ENCODE measurements around the gene TMEM121.
A peak's percentile ranks its signal among the peaks of the same experiment; 100 is the strongest.

DNA sequence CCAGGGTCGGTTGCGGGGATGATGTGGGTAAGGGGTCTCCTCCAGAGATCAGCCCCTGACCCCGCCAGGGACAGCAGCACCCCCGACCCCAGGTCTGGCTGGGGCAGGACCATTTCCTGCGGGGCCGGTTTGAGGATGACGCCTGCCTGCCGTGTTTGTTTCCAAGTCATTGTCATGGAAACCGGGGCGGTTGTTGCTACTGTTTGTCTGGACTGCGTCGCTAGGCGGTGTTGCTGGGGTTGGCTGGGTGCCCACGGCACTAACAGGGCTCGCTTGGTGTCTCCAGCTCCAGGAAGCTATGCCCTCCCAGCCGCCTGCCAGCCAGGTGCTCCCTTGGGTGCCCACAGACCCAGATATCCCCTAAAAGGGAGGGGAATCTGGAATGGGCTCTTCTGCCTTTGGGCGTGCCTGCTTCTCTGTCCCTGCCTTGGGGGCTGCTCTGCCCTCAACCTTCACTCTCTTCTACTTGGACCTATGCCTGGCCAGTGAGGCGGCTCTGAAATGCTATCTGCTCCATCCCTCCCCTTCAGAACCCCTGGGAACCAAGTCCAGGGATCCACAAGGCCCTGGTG, 44.4 kb upstream of the TMEM121 start:
- TF ChIP-seq, protein P1, sequence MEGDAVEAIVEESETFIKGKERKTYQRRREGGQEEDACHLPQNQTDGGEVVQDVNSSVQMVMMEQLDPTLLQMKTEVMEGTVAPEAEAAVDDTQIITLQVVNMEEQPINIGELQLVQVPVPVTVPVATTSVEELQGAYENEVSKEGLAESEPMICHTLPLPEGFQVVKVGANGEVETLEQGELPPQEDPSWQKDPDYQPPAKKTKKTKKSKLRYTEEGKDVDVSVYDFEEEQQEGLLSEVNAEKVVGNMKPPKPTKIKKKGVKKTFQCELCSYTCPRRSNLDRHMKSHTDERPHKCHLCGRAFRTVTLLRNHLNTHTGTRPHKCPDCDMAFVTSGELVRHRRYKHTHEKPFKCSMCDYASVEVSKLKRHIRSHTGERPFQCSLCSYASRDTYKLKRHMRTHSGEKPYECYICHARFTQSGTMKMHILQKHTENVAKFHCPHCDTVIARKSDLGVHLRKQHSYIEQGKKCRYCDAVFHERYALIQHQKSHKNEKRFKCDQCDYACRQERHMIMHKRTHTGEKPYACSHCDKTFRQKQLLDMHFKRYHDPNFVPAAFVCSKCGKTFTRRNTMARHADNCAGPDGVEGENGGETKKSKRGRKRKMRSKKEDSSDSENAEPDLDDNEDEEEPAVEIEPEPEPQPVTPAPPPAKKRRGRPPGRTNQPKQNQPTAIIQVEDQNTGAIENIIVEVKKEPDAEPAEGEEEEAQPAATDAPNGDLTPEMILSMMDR (IDR thresholded peaks at IDR 0.05; ENCODE audit: low read depth, low read length) = peak; percentile 18
- TF ChIP-seq EZH2phosphoT487 (IDR thresholded peaks at IDR 0.05; ENCODE audit: low read depth) = no peak

All from OCI-LY3 (cell line).